WERI-Rb-1 (cell line): Measurements from ENCODE around the gene DMKN.

Experiments used
- DNase-seq: peaks from one replicate; pipeline ENCODE4 v3.0.0-alpha.2; 2020
- H3K27ac ChIP-seq: fragments of 250-450 bp; sonication (Bioruptor Pico); 2 replicates; pipeline ENCODE4 v1.5.1; 2020; ENCODE audit warnings: mild to moderate bottlenecking, moderate library complexity
- H3K27me3 ChIP-seq: fragments of 250-450 bp; sonication (Bioruptor Pico); 2 replicates; pipeline ENCODE4 v1.5.1; 2021; ENCODE audit warnings: mild to moderate bottlenecking, low read depth, moderate library complexity; ENCODE audit not compliant: insufficient read depth, severe bottlenecking
- H3K36me3 ChIP-seq: fragments of 250-450 bp; sonication (Bioruptor Pico); 2 replicates; pipeline ENCODE4 v1.5.1; 2020; ENCODE audit warnings: mild to moderate bottlenecking, moderate library complexity
- H3K4me3 ChIP-seq: 2 replicates; pipeline ENCODE4 v1.5.1; 2011; ENCODE audit warnings: low read depth, mild to moderate bottlenecking, control low read depth, low read length
- H3K9me3 ChIP-seq: fragments of 250-450 bp; sonication (Bioruptor Pico); 2 replicates; pipeline ENCODE4 v1.5.1; 2021; ENCODE audit warnings: mild to moderate bottlenecking, moderate library complexity; ENCODE audit not compliant: severe bottlenecking
- TF ChIP-seq, protein P1 (sequence below): IDR thresholded peaks from 2 replicates; pipeline ENCODE4 v1.5.1; 2011; ENCODE audit warnings: low read depth, mild to moderate bottlenecking, control low read depth, inconsistent platforms, low read length

The DMKN gene

DNA sequence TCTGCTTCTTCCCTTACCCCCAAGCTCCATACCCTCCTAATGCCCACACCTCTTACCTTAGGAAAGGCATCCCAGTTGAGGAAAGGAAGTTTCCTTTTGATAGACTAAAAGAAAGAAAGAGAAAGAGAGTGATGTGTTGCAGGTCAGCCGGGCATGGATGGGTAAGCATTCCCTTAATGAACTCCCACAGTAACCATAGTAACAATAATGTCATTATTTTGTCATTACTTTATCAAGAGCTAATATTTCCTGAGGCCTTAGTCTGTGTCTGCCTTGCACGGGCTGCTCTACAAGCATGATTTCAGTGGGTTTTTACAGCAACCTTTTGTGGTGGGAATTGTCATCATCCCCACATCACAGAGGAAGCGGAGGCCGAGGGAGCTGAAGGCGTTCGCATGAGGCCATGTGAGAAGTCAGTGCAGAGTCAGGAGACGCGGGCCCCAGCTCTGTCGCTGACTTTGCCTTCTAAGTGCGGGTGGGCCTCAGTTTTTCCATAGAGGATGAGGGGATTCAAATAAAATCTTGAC, 25.7 kb downstream of the DMKN start:
- H3K27ac ChIP-seq = no peak overlapping the region
- H3K36me3 ChIP-seq = no peaks in the 10 kb centered on the region
- H3K4me3 ChIP-seq = no peak overlapping the region
- TF ChIP-seq, protein P1, sequence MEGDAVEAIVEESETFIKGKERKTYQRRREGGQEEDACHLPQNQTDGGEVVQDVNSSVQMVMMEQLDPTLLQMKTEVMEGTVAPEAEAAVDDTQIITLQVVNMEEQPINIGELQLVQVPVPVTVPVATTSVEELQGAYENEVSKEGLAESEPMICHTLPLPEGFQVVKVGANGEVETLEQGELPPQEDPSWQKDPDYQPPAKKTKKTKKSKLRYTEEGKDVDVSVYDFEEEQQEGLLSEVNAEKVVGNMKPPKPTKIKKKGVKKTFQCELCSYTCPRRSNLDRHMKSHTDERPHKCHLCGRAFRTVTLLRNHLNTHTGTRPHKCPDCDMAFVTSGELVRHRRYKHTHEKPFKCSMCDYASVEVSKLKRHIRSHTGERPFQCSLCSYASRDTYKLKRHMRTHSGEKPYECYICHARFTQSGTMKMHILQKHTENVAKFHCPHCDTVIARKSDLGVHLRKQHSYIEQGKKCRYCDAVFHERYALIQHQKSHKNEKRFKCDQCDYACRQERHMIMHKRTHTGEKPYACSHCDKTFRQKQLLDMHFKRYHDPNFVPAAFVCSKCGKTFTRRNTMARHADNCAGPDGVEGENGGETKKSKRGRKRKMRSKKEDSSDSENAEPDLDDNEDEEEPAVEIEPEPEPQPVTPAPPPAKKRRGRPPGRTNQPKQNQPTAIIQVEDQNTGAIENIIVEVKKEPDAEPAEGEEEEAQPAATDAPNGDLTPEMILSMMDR = no peak
- H3K27me3 ChIP-seq = no peaks in the 10 kb centered on the region
- no peak for DNase-seq
- no peaks in the 10 kb centered on the region for H3K9me3 ChIP-seq

GRCh38 chr19:35486268-35486708, 27.2 kb downstream of the DMKN start:
- DNase-seq = no peak
- no peak overlapping the region for H3K27ac ChIP-seq
- no peaks in the 10 kb centered on the region for H3K9me3 ChIP-seq
- no peaks in the 10 kb centered on the region for H3K27me3 ChIP-seq
- no peaks in the 10 kb centered on the region for H3K36me3 ChIP-seq
- no peak overlapping the region for H3K4me3 ChIP-seq
- TF ChIP-seq, protein P1 = no peak

DNA sequence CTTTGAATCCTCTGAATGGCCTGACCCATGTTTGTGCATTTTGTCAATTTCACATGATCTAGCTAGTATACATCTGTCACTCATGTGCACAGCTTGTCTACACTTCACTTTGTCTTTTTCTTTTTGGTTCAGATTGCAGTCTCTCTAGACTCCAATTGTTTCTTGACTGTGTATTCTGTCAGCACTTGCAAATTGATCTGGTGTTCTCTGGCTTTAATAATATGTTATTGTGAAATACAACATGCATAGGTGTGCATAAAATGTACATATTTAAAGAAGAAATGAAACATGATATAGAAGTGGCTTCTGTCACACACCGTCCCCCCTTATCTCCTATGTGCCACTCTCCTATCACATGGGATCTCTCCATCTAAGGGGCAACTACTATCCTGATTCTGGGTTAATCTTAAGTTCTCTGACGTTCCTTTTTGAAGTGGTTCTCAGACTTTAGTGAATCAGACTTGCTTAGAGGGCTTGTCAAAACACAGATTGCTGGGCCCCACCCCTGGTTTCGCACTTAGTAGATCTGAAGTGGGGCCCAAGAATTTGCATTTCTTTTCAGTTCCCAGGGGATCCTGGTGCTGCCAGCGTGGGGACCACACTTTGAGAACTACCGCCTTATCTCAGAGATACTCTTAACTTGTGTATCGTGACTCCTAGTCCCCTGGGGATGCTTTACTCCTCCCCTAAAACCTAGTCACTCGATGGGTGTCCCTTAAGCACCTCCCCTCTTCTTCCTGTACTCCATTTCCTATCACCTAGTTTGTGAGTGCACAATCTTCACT, 29.0 kb downstream of the DMKN start:
- no peak for DNase-seq
- Histone ChIP-seq H3K4me3 (no peak overlapping the region), H3K36me3 (no peaks in the 10 kb centered on the region), H3K27me3 (no peaks in the 10 kb centered on the region), H3K9me3 (no peaks in the 10 kb centered on the region), H3K27ac (no peak overlapping the region)
- TF ChIP-seq, protein P1 = no peak

GRCh38 chr19:35483089-35483488, 30.4 kb downstream of the DMKN start:
- no peak overlapping the region for H3K27ac ChIP-seq
- no peaks in the 10 kb centered on the region for H3K36me3 ChIP-seq
- TF ChIP-seq, protein P1 = no peak

GRCh38 chr19:35478794-35479677, 34.4 kb downstream of the DMKN start:
- H3K27me3 ChIP-seq = no peaks in the 10 kb centered on the region
- H3K27ac ChIP-seq = no peak overlapping the region
- no peak for DNase-seq
- no peaks in the 10 kb centered on the region for H3K9me3 ChIP-seq
- no peaks in the 10 kb centered on the region for H3K36me3 ChIP-seq
- TF ChIP-seq, protein P1 = no peak
- no peak overlapping the region for H3K4me3 ChIP-seq

More at GRCh38 chr19:35483089-35483488, 30.4 kb downstream of the DMKN start:
- Histone ChIP-seq H3K4me3 (no peak overlapping the region), H3K27me3 (no peaks in the 10 kb centered on the region), H3K9me3 (no peaks in the 10 kb centered on the region)
- DNase-seq = no peak
